H1 (cell line): ENCODE results near the gene ALG11.

Experiments used
- EZH2 ChIP-seq: fragments of 200-600 bp; sonication (generic); IDR thresholded peaks from 2 replicates; pipeline ENCODE4 v1.7.1; 2012; ENCODE audit warnings: low read depth, mild to moderate bottlenecking, moderate library complexity, low read length, inconsistent platforms; ENCODE audit not compliant: severe bottlenecking
- MAFK ChIP-seq: IDR thresholded peaks from 2 replicates; pipeline ENCODE4 v1.6.1; 2012; ENCODE audit warnings: low read depth, mild to moderate bottlenecking, improper control_type of control experiment, low read length
- POLR2AphosphoS5 ChIP-seq: IDR thresholded peaks from 2 replicates; pipeline ENCODE4 v1.6.1; 2011; ENCODE audit warnings: low read depth, low read length
- RBBP5 ChIP-seq: IDR thresholded peaks from 2 replicates; pipeline ENCODE4 v1.7.1; 2012; ENCODE audit warnings: low read depth, mild to moderate bottlenecking, inconsistent platforms, low read length, moderate library complexity, borderline replicate concordance
- TEAD4 ChIP-seq: IDR thresholded peaks from 2 replicates; pipeline ENCODE4 v1.6.1; 2012; ENCODE audit warnings: low read depth, low read length, inconsistent platforms, mixed read lengths
- TF ChIP-seq, protein P1 (sequence below), 3 experiments: IDR thresholded peaks; 1 replicate in 2 of 3; 2 replicates in 1 of 3; pipeline versions ENCODE4 v1.5.1 to v1.6.1; 2011; ENCODE audit warnings: low read length in 3 of 3, mild to moderate bottlenecking in 3 of 3, inconsistent platforms in 2 of 3, low read depth in 1 of 3, moderate library complexity in 1 of 3; ENCODE audit not compliant: insufficient read depth in 1 of 3; ENCODE audit errors: control extremely low read depth in 1 of 3

DNA sequence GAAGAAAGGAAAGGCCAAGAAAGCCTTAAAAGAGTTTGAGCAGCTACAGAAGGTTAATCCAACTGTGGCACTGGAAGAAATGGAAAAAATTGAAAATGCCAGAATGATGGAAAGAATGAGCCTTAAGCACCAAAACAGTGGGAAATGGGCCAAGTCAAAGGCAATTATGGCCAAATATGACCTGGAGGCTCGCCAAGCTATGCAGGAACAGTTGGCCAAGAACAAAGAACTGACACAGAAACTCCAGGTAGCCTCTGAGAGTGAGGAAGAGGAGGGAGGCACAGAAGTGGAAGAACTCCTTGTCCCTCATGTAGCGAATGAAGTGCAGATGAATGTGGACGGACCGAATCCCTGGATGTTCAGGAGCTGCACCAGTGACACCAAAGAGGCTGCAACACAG is 17.4 kb downstream of the ALG11 start:
- TF ChIP-seq, protein P1, sequence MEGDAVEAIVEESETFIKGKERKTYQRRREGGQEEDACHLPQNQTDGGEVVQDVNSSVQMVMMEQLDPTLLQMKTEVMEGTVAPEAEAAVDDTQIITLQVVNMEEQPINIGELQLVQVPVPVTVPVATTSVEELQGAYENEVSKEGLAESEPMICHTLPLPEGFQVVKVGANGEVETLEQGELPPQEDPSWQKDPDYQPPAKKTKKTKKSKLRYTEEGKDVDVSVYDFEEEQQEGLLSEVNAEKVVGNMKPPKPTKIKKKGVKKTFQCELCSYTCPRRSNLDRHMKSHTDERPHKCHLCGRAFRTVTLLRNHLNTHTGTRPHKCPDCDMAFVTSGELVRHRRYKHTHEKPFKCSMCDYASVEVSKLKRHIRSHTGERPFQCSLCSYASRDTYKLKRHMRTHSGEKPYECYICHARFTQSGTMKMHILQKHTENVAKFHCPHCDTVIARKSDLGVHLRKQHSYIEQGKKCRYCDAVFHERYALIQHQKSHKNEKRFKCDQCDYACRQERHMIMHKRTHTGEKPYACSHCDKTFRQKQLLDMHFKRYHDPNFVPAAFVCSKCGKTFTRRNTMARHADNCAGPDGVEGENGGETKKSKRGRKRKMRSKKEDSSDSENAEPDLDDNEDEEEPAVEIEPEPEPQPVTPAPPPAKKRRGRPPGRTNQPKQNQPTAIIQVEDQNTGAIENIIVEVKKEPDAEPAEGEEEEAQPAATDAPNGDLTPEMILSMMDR (IDR thresholded peaks at IDR 0.05; ENCODE audit: control extremely low read depth in 1 of 3, insufficient read depth in 1 of 3, low read depth in 1 of 3, low read length in 3 of 3), result no peak
- TF ChIP-seq RBBP5, result no peak
- no peak for TF ChIP-seq POLR2AphosphoS5
- no peak for TF ChIP-seq MAFK
- no peak for TF ChIP-seq EZH2
- TF ChIP-seq TEAD4, result no peak
